ENCODE results near the gene SYT11.
"Not testable (repeated sequence)": the region's sequence is repeated elsewhere in the genome, so short reads cannot be mapped to it uniquely, and the experiment has no call there.

The SYT11 gene

GRCh38 chr1:155900161-155900560, 40.8 kb downstream of the SYT11 start:
- no peak for DNase-seq

- no peak for DNase-seq
These were observed 44.9 kb downstream of the SYT11 start for GRCh38 chr1:155904261-155904660.

GRCh38 chr1:155909894-155910293, 50.5 kb downstream of the SYT11 start:
- DNase-seq: no peak

GRCh38 chr1:155910621-155911121, 51.3 kb downstream of the SYT11 start:
- peak; percentile 28 for DNase-seq

GRCh38 chr1:155911156-155912055, 52.0 kb downstream of the SYT11 start, which contains the start of gene RIT1:
RIT1 (minus strand) TSS chr1:155911349; CDS start chr1:155910761, 588 bp downstream.
- DNase-seq: peak; percentile 71

GRCh38 chr1:155912056-155912536, 52.7 kb downstream of the SYT11 start:
- no peak for DNase-seq

GRCh38 chr1:155913969-155914757, 54.8 kb downstream of the SYT11 start:
- peak; percentile 55 for DNase-seq

- no peak for DNase-seq
These were observed 59.3 kb downstream of the SYT11 start for GRCh38 chr1:155918660-155919059.

- DNase-seq: no peak
These were observed 60.4 kb downstream of the SYT11 start for GRCh38 chr1:155919801-155920200.

- DNase-seq: no peak
These were observed 61.4 kb downstream of the SYT11 start for GRCh38 chr1:155920717-155921116.

- DNase-seq: no peak
These were observed 66.1 kb downstream of the SYT11 start for GRCh38 chr1:155925506-155925905.

GRCh38 chr1:155929057-155929456, 69.7 kb downstream of the SYT11 start:
- no peak for DNase-seq

GRCh38 chr1:155930725-155931124, 71.4 kb downstream of the SYT11 start:
- DNase-seq: not testable (repeated sequence)

GRCh38 chr1:155931332-155932038, 72.1 kb downstream of the SYT11 start:
- no peak for DNase-seq

GRCh38 chr1:155932081-155932480, 72.7 kb downstream of the SYT11 start:
- no peak for DNase-seq

- DNase-seq: no peak
These were observed 73.1 kb downstream of the SYT11 start for GRCh38 chr1:155932487-155932886.

GRCh38 chr1:155933591-155934096, 74.3 kb downstream of the SYT11 start:
- no peak for DNase-seq

- peak; percentile 99 for DNase-seq
These were observed 74.9 kb downstream of the SYT11 start, which contains the start of gene KHDC4 for GRCh38 chr1:155934097-155934935. KHDC4 (minus strand) TSS chr1:155934413; CDS start chr1:155934373, 40 bp downstream.

Measured in fibroblast of skin of abdomen (primary cell).